CD4-positive, alpha-beta T cell treated with Interleukin-12 subunit alpha and Interleukin-12 subunit beta, for 1 hour (primary cell): Measurements from ENCODE around the gene CNP.
A peak's percentile ranks its signal among the peaks of the same experiment; 100 is the strongest.

Experiments used
- DNase-seq: peaks from one replicate; pipeline ENCODE4 v3.0.0-alpha.2; 2020

The CNP gene

DNA sequence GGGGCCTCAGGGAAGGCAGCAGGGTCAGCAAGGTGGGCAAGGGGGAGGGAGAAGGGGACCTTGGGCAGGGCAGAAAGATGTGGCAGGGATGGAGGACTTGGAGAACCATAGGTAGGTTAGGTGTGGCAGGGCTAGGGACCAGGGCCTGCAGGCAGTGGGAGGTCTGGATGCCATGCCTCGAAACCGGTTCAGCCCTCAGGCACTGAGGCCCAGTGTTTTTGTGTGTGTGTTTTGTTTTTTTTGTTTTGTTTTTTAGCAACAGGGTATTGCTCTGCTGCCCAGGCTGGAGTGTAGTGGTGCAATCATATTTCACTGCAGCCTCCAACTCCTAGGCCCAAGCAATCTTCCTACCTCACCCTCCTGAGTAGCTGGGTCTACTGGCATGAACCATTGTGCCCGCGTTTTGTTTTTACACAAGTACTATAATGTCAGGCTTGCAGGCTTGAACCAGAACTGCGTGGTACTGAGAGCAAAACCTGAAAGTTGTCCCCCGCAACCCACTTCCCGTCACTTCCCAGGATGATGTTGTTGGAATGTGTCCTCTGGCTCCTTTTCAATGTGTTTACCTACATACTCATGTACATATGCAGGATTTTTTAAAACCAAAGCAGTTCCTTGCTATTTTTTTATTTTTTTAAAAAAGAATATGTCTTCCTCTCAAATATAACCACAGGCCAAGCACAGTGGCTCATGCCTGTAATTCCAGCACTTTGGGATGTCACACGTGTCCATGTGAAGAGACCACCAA lies 23.8 kb upstream of the CNP start:
- DNase-seq = no peak

DNA sequence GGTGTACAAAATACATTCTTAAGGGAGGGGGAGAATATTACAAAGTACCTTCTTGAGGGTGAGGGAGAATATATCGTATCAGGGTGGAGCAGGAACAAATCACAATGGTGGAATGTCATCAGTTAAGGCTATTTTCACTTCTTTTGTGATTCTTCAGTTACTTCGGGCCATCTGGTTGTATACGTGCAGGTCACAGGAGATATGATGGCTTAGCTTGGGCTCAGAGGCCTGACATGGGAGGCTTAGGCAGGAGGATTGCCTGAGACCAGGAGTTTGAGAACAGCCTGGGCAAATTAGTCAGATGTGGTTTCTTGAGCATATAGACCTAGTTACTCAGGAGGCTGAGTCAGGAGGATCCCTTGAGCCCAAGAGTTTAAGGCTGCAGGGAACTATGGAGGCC lies 23.1 kb upstream of the CNP start:
- no peak for DNase-seq

DNA sequence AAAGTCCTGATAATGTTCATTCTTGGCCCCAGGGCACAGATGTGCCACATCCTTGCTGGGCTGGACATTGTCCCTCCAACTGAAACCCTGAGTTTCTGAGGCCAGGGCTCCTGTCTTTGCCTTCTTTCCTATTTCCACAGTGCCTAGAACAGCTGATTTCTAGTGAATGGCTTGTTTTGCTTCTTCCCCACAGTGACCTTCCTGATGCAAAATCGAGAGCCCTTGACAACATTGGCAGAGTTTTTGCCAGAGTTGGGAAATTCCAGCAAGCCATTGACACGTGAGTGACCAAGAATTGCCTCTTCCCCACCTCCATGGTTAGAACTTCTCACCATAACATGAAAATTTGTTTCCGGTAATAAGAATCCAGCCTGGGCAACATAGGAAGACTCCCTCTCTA lies 21.7 kb upstream of the CNP start:
- no peak for DNase-seq

DNA sequence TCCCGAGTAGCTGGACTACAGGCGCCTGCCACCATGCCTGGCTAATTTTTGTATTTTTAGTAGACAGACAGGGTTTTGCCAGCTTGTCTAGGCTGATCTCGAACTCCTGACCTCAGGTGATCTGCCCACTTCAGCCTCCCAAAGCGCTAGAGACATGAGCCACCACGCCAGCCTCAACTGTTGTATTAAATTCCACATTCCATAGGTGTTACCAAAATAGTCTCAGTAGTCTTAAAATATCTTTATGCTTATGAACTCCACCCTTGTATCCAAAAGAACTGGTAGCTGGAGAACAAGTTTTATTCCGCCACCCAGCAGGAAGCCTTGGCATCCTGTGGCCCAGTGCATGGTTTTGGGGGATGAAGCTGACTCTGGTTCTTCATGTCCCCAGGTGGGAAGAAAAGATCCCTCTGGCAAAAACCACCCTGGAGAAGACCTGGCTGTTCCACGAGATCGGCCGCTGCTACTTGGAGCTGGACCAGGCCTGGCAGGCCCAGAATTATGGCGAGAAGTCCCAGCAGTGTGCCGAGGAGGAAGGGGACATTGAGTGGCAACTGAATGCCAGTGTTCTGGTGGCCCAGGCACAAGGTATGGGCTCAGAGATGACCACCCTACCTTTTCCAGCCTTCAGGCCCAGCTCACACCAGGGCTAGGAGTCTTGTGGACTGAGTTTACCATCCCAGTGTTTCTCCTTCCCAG lies 17.7 kb upstream of the CNP start:
- DNase-seq = no peak

DNA sequence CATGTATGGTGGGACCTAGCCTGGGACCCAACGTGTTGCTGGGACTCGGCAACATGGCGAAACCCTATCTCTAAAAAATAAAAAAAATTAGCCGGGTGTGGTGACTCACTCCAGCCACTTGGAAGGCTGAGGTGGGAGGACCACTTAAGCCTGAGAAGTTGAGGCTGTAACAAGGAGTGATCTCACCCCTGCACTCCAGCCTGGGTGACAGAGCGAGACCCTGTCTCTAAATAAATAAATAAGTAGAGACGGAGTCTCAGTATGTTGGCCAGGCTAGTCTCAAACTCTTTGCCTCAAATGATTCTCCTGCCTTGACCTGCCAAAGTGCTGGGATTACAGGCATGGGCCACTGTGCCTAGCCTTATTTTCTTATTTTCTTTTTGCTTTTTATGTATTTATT lies 10.1 kb upstream of the CNP start:
- DNase-seq = no peak

DNA sequence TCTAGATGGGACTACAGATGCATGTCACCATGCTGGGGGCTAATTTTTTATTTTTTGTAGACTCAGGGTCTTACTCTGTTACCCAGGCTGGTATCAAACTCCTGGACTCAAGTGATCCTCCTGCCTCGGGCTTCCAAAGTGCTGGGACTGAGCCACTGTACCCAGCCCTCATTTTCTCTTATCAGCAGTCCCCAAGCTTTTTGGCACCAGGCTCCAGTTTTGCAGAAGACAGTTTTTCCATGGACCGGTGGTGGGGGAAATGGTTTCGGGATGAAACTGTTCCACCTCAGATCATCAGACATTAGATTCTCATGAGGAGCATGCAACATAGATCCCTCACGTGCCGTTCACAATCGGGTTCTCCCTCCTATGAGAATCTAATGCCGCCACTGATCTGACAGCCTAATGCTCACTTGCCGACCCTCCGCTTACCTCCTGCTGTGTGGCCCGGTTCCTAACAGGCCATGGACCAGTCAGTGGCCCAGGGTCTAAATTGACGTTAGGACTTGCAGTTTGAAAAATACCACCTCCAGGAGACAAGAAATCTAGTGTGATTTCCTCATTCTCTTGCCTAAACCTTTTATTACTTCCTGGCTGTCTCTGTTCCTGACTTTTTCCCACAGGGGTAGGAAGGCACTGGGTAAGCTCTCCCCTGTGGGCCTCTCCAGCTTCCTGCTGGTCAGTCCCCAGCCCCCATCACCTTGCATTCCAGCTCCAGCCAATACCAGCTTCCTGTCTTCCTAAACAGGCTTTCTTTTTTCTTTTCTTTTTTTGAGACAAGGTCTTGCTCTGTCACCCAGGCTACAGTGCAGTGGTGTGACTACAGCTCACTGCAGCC lies 9.3 kb upstream of the CNP start:
- DNase-seq = no peak

DNA sequence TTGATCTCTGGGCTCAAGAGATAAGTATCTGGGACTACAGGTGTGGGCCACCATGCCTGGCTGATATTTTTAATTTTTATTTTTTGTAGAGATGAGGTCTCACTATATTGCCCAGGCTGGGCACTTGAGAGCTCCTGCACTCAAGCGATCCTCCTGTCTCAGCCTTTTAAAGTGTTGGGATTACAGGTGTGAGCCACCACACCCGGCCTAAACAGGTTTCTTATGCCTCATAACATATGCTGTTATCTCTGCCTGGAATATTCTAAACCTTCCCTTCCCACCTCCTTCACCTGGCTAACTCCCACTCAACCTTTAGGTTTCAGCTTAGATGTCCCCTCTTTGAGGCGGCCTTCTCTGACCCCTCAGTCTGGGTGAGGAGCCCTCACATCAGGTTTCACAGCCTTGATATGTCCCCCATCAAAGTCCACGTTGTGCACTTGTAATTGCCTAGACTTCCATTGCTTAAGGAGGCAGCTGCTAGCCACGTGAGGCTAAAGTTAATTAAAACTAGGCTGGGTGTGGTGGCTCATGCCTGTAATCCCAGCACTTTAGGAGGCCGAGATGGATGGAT lies 8.6 kb upstream of the CNP start:
- no peak for DNase-seq

DNA sequence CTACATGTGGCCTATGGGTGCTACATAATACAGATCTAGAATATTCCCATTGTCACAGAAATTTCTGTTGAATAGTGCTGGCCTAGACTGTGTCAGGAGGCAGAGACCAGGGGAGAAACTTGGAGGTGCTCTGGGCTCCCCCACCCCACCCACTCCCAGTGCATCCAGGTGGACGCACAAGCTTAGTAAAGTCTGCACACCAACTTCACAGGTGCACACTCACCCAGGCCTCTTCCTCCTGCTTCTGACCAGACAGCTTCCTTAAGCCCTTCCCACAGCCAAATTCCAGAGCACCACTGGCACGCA lies 7.6 kb upstream of the CNP start:
- DNase-seq = no peak

DNA sequence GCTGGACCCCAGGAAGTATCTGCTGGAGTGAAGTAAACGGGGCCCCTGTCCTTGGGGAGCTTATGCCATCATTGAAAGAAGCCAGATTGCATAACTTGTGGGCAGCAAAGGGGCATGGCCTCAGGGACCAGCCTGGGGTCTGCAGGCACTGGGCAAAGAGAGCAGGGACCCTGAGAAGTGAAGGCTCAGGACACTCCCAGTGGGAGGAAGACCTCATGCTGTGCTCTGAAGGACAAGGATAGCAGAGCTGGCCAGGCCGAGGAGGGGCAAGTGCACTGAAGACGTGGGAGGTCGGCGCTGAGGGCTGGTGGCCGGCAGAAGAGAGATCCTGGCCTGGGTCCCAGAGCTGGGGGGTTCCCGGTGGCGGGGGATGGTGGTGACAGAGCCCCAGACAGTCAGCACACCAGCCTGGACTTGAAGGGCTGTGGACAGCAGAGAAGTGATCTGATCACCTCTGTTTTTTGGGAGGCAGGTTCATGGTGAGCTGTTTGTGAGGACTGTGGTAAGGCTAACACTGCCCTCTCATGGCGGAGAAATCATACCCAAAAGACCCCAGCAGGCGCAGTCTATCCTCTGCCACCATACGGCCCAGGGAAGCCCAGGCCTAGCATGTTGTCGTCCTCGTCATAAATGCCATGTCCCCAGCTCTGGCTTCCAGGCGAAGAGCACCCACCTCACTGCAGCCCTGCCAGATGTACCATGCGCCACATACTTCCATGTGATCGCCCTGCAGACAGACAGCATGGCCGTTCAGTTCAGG lies 7.1 kb upstream of the CNP start:
- no peak for DNase-seq

DNA sequence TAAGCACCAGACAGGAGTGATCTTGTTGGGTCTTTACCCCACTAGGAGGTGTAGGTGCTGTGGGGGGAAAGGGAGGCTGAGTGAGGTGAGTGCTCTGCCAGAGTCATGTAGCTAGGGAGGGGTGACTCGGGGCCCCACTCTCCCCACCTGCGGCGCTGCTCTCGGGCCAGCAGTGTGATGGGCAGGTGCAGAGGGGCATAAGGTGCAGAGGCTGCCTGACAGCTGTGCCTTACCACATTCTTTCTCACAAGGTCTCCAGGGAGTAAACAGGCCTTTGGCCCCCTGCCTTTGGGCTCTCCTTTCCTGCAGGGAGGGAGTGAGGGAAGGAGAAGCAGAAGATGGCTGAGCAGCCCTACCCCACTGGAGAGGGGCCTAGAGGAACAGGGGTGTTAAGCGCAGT lies 4.5 kb upstream of the CNP start:
- no peak for DNase-seq

DNA sequence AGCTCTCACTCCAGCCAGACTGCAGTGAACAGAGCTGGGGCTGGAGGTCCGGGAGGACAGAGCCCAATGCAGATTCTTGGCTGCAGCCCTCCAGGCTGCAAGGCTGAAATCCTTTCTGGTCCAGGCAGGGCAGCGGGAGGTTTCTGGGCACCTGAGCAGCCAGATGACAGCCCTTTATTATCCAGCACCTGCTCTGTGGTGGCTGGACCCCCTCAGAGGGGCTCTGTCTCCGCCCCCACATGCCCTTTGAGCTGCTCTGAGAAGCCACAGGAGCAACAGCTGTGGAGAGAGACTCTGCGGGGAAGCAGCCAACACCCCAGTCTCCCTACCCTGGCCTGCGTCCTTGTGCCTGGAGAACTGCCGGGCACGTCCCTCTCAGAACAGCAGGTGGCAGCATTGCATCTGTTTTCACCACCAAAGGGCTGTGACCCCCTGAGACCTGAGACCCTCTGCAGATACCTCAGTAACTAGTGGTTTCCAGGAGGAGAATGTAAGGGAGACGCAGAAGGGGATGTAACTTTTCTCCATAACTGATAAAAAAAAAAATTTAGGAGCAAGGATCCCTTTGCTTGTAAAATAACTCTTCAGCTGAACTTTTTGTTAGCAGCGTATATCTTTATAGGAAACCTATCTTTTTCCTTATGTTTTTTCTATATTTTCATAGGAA lies 3.7 kb upstream of the CNP start:
- peak; percentile 76 for DNase-seq

DNA sequence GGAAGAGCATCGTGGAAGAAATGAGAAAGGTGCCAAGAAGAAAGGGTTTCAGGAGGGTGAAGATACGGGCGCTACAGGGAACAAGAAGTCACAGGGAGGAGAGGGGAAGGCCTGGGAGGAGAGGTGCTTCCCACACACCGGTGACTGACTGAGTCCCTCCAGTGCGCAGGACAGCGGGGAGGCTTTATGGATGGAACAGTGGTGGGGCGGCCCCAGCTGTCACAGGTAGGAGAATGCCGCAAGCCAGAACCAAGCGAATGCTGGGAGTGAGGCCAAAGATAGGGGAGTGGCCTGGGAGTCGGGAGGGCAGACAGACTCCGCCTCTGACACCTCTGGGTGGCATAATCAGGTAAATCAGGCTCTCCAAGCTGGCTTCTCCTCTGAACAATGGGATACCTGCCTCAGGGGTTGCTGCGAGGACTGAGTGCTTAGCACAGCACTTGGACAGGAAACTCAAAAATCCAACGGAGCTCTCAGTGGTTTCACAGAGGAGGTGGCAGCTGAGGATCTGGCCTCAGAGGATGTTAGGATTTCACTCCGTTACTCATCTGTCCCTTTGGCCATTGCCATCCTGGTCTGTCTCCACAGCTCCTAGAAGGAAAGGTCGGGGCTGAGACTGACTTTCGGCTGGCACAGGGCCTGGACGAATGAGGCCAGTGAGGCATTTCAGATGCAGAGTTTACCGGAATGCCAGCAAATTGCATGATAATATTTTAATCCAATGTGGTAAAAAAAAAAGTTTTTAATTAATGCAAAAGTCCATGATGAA lies 717 bp upstream of the CNP start:
- DNase-seq = peak; percentile 78

DNA sequence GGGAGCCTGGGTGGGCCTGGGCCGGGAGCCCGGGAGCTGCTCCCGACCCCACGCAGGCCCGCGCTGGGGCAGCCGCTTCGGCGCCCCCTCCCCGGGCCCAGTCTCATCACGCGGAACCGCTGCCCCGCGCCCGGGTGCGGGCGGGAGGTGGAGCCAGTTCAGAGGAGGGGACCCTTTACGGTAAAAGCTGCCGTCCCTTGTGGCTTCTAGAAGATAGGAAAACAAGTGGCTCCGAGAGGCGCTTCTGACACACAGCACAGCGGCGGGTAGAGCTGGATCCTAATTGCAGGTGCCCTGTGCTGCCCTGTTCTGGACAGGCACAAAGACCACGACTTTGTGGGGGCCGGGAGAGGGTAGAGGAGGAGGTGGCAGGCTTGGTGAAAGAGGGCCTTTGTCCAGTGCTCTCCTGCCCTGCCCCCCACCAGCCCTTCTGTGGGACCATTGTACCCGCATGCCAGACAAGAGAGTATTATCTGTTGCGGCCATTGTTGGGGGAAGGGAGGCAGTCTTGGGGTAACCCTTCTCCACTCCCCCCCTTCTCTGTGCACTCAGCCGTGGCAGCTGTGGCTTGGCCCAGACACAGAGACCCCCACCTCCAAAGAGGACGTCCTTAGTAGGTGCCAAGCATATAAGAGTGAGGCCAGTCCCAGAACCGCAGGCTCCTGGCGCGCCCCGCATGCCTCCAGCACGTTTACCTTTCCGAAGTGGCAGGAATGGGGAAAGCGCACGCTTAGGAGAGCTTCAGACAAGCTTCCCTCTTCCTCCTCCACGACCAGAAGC lies 736 bp downstream of the CNP start:
- peak; percentile 41 for DNase-seq

DNA sequence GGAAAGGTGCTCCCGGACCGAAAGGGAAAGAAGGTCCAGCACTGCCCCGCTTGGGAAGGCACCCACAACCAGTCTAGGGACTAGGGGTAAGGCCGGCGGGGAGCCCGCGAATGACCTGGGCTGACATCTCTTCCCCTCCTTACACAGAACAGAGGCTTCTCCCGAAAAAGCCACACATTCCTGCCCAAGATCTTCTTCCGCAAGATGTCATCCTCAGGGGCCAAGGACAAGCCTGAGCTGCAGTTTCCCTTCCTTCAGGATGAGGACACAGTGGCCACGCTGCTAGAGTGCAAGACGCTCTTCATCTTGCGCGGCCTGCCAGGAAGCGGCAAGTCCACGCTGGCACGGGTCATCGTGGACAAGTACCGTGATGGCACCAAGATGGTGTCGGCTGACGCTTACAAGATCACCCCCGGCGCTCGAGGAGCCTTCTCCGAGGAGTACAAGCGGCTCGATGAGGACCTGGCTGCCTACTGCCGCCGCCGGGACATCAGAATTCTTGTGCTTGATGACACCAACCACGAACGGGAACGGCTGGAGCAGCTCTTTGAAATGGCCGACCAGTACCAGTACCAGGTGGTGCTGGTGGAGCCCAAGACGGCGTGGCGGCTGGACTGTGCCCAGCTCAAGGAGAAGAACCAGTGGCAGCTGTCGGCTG lies 1.5 kb downstream of the CNP start:
- DNase-seq = no peak

DNA sequence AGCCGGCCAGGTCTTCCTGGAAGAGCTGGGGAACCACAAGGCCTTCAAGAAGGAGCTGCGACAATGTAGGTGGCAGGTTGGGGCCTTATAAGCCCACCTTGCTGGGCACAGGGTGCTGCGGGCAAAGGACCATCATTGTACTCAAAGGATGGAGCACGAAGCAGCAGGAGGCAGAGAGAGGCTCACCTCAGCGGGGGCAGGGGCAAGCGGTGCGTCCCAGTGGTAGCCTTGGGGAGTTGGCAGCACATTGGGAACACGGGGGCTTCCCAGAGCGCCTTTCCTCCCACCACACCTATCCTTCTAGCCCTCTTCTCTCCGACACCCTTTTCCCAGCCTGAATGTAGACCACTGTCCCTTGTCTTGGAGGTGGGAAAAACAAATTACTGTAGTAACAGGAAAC lies 2.1 kb downstream of the CNP start:
- no peak for DNase-seq

DNA sequence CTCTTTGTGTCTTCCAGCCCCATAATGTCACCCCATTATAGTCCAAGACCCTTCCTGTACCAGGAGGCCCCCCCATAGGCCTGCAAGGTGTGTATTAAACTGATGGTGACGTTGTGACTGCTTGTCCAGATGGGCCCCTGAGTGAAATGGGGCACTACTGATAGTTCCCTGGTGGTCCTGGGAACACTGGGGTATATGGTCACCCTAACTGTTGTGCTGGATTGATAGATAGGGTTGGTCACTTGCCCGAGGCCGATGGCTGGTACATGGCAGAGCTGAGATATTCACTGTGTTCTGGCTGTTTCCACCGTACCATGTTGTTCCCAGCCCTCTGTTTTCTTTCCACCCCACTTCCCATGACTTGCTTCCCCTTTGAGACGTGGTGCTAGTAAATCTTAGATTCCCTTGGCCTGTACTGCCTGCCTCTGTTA lies 4.3 kb downstream of the CNP start:
- no peak for DNase-seq

DNA sequence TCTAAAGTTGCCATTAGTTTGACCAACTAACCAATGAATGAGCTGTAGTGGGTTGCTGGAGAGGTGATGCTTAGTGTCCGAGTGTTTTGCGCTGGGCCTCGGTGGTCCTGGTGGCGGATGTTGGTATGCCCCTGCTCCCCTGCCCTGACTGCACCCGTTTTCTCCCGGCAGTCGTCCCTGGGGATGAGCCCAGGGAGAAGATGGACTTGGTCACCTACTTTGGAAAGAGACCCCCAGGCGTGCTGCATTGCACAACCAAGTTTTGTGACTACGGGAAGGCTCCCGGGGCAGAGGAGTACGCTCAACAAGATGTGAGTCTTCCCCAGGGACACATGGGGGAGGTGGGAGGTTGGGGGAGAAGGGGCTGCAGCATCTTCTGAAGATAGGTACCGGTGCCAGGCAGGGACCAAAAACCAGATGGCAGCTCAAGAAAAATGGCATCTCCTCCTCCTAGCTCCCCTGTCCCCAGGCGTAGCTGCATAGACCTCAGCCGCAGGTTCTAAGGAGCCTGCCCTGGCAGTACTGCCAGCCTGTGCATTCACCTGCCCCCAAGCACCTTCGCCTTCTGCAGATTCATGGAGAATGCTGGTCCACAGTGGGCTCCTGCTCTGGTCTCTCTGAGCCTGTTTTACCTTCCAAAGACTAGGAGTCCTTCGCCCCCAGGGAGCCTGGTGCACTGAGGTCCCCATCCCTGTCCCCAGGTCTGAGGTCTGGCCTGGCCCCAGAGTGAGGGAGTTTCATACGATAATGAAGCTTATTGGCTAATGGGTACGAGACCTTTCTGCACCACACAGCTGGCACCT lies 5.3 kb downstream of the CNP start:
- no peak for DNase-seq

DNA sequence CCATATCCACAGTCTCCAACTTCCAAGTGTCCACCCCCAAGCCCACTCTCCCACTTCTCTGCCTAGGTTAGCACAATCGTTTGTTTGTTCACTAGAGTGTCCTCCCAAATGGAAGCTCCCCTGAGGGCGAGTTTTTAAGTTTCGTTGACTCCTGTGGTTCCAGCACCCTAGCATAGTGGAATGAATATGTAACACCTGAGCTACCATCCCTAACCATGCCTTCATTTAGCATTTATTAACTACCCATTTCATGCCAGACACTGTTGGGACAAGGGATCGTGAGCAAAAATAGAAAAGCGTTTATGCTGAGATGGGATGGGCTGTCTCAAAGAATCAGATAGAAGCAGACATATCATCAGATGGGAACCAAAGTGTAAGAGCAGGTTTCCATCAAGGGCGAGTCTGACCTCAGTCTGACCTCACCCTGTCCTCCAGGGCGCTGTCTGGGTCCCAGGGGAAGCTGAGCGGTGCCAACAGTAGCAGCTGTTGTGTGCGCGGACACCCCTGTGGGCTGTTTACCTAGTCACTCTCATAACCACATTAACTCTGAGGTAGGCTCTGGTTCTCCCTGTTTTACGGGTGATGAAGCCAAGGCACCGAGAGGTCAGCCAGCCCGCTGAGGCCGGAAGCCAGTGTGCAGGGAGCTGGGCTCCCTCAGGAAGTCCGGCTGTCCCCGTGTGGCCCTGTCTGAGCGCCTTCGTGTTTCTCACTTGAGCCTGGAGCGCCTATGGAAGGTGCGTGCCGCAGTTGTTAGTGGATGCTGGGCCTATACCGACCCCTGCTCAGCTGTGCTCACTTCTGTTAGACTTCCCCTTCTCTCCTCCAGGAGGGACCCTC lies 6.2 kb downstream of the CNP start:
- DNase-seq = no peak
